ENCODE results near the gene COL20A1. TPM values are rescaled to one million over a fixed set of nuclear protein-coding genes. Genes with fewer than 3 reads are reported as not detected.

The COL20A1 gene
- total and polyA plus RNA-seq, 3 donors from 2014 or later: 14.4 to 17.2 (median 17.1) TPM

DNA sequence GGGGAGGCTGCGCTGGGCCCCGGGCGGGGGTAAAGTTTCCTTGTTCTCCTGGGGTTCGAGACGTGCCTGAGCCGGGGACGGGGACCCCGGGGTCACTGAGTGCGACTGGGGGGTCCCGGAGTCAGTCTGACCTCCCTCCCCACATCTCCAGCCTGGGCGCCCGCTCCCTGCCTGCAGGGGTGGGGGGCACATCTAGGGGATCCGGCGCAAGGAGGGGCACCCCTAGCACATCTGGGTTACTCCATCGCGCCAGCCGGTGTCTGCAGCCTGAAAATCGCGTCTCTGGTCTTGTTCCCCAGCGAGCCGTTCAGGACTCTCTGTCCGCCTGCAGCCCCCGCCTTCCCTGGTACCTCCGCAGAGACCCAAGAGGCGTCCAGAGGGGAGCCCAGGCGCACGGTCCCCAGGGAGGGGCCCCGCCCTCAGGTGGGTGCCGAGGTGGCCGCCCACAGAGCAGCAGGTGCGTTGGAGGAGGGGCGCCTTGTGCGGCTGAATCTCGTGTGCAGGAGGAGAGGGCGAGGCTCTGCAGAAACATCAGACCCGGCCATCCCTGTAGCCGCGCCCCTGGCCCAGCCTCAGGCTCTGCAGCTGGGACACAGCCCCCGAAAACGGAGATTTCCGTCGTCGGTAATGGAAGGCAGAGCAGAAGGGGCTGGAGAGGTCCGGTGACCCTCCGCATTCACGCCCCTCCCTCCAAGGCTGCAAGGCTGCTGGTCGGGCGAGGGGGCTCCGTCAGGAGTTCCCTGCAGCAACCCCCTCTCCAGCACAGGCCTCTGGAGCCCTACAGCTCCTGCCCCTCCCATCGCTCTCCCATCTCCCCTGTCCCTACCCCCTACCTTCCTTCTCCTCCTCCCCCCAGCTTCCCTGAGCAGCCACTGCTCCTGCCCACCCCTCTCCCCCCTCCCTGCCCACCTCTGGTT, 68.8 kb downstream of the COL20A1 start:
- no peak for TF ChIP-seq POLR2A (IDR thresholded peaks at IDR 0.05)
- TF ChIP-seq, protein P1, sequence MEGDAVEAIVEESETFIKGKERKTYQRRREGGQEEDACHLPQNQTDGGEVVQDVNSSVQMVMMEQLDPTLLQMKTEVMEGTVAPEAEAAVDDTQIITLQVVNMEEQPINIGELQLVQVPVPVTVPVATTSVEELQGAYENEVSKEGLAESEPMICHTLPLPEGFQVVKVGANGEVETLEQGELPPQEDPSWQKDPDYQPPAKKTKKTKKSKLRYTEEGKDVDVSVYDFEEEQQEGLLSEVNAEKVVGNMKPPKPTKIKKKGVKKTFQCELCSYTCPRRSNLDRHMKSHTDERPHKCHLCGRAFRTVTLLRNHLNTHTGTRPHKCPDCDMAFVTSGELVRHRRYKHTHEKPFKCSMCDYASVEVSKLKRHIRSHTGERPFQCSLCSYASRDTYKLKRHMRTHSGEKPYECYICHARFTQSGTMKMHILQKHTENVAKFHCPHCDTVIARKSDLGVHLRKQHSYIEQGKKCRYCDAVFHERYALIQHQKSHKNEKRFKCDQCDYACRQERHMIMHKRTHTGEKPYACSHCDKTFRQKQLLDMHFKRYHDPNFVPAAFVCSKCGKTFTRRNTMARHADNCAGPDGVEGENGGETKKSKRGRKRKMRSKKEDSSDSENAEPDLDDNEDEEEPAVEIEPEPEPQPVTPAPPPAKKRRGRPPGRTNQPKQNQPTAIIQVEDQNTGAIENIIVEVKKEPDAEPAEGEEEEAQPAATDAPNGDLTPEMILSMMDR (IDR thresholded peaks at IDR 0.05): no peak
- Histone ChIP-seq H3K36me3 (ENCODE audit: low read depth, missing control alignments) (no peaks in the 10 kb centered on the region), H3K27me3 (no peaks in the 10 kb centered on the region), H3K9me3 (no peaks in the 10 kb centered on the region), H3K4me1 (no peaks in the 10 kb centered on the region), H3K27ac (no peak overlapping the region), H3K4me3 (no peak overlapping the region)
- intact Hi-C loops (cut with DNase I; ENCODE audit: low total_unique reads): no loop called here
- DNase-seq: no peak
- 13 to 19% methylated on average over 23 to 44 of the region's 50 CpGs for WGBS, 2 donors

DNA sequence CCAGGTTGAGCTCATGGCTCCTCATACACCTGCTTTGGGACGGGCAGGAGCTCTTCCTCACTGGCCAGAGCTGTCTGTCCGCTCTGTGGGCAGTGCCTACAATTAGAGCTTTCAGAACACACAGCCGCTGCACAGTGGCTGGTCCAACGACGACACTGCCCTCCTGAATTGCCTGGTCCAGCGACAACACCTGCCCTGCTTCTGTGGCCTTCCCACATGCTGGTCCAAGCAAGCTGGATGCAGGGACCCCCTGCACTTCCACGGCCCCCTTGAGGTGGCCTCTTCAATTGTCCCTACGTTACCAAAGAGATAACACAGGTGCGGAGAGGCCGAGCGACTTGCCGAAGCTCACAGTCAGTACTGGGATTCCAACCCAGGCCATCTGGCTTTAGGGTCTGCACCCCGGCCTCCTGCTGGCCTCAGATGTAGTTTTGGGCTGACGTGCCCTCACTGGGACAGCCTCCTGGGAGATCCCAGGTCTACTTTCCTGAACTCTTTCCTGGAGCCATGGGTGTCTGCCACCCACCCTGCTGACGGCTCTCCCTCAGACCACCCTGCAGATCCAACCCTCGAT, 69.5 kb downstream of the COL20A1 start:
- H3K36me3 ChIP-seq (ENCODE audit: low read depth, missing control alignments): no peaks in the 10 kb centered on the region
- H3K27me3 ChIP-seq: no peaks in the 10 kb centered on the region
- no peaks in the 10 kb centered on the region for H3K4me1 ChIP-seq
- H3K27ac ChIP-seq: no peak overlapping the region
- intact Hi-C loops (cut with DNase I; ENCODE audit: low total_unique reads): no loop called here
- H3K4me3 ChIP-seq: no peak overlapping the region
- 81 to 86% methylated on average over 16 of the region's 16 CpGs for WGBS, 2 donors
- no peaks in the 10 kb centered on the region for H3K9me3 ChIP-seq
- TF ChIP-seq, protein P1 (IDR thresholded peaks at IDR 0.05): no peak
- TF ChIP-seq POLR2A (IDR thresholded peaks at IDR 0.05): no peak
- DNase-seq: no peak

DNA sequence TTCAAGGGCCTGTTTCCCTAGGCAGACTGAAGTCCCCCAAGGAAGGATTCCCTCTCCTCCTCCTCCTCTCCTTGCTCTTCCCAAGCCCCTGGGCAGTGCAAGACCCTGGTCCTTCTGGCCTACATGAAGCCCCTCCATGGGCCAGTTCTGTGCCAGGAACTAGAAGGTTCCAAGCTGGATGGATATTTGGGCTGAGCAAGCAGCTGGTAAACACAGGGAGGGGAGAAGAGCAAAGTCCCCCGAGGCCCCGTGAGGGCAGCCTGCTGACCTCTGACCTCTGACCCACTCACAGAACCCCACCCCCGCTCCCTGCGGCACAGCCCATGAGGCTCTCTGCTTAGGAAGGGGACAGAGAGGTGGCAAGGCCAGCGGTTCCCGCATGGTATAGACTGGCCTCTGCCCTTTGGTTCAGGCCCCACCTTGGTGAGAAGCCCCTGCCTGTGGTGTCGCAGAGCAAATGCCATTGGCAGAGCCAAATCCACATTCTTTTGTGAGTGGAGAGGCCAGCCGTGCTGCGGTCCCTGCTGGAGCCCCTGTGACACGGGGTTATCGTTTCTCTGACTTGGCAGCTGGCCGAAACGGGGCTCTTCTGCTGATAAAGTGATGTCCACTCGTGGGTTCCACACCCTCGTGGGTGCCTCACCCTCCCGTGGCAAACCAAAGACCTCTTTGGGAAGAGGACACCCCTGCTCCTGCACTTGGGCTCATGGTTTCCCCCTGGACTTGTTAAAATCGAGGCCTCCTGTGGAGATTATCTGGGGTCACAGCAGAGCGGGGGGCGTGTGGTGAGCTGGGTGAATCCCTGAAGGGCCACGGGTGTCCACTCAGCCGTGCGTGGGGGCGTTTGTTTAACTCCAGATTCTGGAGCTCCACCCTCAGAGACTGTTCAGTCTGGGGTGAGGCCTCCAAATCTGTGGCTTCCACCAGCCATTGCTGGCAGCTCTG, 70.3 kb downstream of the COL20A1 start:
- no peak for DNase-seq
- Histone ChIP-seq H3K4me3 (no peak overlapping the region), H3K36me3 (ENCODE audit: low read depth, missing control alignments) (no peaks in the 10 kb centered on the region), H3K9me3 (no peaks in the 10 kb centered on the region), H3K4me1 (no peaks in the 10 kb centered on the region), H3K27me3 (no peaks in the 10 kb centered on the region), H3K27ac (no peak overlapping the region)
- 69 to 74% methylated on average over 13 to 23 of the region's 23 CpGs for WGBS, 2 donors
- TF ChIP-seq, protein P1 (IDR thresholded peaks at IDR 0.05): no peak
- TF ChIP-seq POLR2A (IDR thresholded peaks at IDR 0.05): no peak
- intact Hi-C loops (cut with DNase I; ENCODE audit: low total_unique reads): no loop called here

DNA sequence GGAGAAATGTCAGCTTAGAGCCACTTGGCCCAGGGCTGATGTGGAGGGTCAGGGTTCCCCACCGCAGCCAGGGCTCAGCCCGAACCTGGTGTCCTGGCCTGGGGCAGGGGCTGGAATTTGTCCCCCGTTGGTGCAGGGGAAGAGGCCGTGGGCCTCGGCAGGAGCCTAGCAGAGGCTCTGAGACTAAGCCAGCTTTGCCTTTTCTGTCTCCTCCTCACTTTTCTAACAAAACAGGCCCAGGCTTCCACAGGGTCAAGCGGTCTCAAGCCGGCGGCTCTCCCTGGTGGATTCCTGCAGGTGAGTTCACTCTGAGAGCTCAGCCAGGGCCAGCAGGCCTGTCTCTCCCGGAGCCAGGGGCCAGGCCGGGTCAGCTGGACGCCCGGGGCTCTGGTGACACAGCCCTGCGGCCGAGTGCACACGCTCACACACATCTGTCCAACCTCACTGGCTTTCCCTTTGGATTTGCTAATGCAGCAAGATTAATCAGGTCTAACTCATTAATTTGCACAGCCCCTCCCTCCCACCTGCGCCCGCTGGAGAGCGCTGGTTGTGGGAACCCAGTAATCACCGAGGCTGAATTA, 71.1 kb downstream of the COL20A1 start:
- no peaks in the 10 kb centered on the region for H3K27me3 ChIP-seq
- no peak for TF ChIP-seq POLR2A (IDR thresholded peaks at IDR 0.05)
- TF ChIP-seq, protein P1 (IDR thresholded peaks at IDR 0.05): no peak
- no peak overlapping the region for H3K4me3 ChIP-seq
- no peaks in the 10 kb centered on the region for H3K4me1 ChIP-seq
- no peaks in the 10 kb centered on the region for H3K36me3 ChIP-seq (ENCODE audit: low read depth, missing control alignments)
- no peak for DNase-seq
- WGBS, 2 donors: 82 to 87% methylated on average over 11 to 19 of the region's 19 CpGs
- intact Hi-C loops (cut with DNase I; ENCODE audit: low total_unique reads): no loop called here
- H3K9me3 ChIP-seq: no peaks in the 10 kb centered on the region
- no peak overlapping the region for H3K27ac ChIP-seq

Measured in testis (tissue), 3 donors.